Stimulated activated naive B cell treated with anti-CD40 and anti-IgM and Interleukin-4, amounts not matched to agents 10 μg/mL and 1 μg/mL and 100 μg/mL, for 72 hours (primary cell): Measurements from ENCODE around the gene RIMBP2.

Source experiments
- ATAC-seq, 2 donors: fragments of 150-1000 bp; cut with Tn5 transposase; replicated peaks; 2 replicates each; pipeline ENCODE4 v1.10.0; 2021; ENCODE audit warnings: moderate library complexity in 1 of 2
- DNase-seq: peaks from one replicate; pipeline ENCODE4 v3.0.0; 2021
- H3K27ac Mint-ChIP-seq: one replicate; pipeline ENCODE4 v1.8.0; 2022; ENCODE audit warnings: mild to moderate bottlenecking, mixed read lengths
- H3K27me3 Mint-ChIP-seq, 2 donors: one replicate each; pipeline ENCODE4 v1.8.0; 2022; ENCODE audit warnings: mixed read lengths in 2 of 2
- H3K36me3 Mint-ChIP-seq, 2 donors: one replicate each; pipeline ENCODE4 v1.8.0; 2022; ENCODE audit warnings: mixed read lengths in 2 of 2, mild to moderate bottlenecking in 1 of 2
- H3K4me1 Mint-ChIP-seq, 2 donors: one replicate each; pipeline ENCODE4 v1.8.0; 2022; ENCODE audit warnings: mixed read lengths in 2 of 2, mild to moderate bottlenecking in 1 of 2
- H3K4me3 Mint-ChIP-seq, 2 donors: one replicate each; pipeline ENCODE4 v1.8.0; 2022; ENCODE audit warnings: mild to moderate bottlenecking in 2 of 2, mixed read lengths in 2 of 2, moderate library complexity in 1 of 2
- H3K9me3 Mint-ChIP-seq, 2 donors: one replicate each; pipeline ENCODE4 v1.8.0; 2022; ENCODE audit warnings: mixed read lengths in 2 of 2, mild to moderate bottlenecking in 1 of 2

The RIMBP2 gene

DNA sequence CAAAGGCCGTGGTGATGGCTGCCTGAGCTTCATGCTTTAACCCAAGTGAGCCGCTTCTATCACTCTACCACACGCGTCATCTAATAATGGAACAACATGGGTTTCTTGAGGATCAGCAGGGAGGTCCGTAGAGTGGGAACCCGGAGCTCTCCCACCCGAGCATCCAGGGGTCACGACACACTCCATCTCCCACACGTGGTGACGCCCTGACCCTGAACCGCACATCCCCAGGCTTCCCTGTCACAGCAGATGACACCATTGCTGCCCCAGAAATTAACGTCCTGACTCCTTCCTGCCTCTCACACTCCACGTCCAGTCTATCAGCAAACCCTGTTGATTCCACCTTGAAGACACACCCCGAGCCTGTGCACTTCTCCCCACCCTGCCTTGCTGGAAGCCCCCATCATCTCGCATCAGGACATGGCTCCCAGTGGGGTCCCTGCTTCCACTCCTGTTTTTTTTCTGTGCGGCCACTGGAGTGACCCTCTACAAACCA, 215.2 kb downstream of the RIMBP2 start:
- ATAC-seq (no peak), DNase-seq (no peak)
- Mint-ChIP-seq H3K4me1 (no peaks in the 10 kb centered on the region), H3K9me3 (peaks cover 3 to 9% of the 10 kb centered on the region in 2 donors), H3K27me3 (no peaks in the 10 kb centered on the region), H3K27ac (no peak overlapping the region), H3K4me3 (no peak overlapping the region), H3K36me3 (no peaks in the 10 kb centered on the region)

DNA sequence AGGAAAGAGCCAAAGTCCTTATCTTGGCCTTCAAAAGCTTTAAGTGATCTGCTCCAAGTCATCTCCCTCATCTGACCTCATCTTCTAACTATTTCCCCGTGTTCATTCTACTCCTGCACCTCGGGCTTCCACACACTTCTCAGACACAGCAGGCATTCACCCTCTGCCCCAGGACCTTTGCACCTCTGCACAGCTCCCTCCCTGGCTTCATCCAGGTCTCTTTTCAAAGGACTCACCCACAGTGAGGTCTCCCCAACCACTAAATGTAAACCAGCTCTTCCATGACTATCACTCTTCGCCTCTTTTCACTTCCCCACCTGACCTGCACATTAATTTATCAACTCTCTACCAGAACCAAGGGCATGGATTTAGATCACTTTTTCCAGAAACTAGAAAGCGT, 216.6 kb downstream of the RIMBP2 start:
- no peaks in the 10 kb centered on the region for H3K36me3 Mint-ChIP-seq
- DNase-seq (no peak), ATAC-seq (no peak)
- no peaks in the 10 kb centered on the region for H3K4me1 Mint-ChIP-seq
- peaks cover 3 to 9% of the 10 kb centered on the region in 2 donors for H3K9me3 Mint-ChIP-seq
- H3K4me3 Mint-ChIP-seq, result no peak overlapping the region
- H3K27me3 Mint-ChIP-seq, result no peaks in the 10 kb centered on the region
- no peak overlapping the region for H3K27ac Mint-ChIP-seq

DNA sequence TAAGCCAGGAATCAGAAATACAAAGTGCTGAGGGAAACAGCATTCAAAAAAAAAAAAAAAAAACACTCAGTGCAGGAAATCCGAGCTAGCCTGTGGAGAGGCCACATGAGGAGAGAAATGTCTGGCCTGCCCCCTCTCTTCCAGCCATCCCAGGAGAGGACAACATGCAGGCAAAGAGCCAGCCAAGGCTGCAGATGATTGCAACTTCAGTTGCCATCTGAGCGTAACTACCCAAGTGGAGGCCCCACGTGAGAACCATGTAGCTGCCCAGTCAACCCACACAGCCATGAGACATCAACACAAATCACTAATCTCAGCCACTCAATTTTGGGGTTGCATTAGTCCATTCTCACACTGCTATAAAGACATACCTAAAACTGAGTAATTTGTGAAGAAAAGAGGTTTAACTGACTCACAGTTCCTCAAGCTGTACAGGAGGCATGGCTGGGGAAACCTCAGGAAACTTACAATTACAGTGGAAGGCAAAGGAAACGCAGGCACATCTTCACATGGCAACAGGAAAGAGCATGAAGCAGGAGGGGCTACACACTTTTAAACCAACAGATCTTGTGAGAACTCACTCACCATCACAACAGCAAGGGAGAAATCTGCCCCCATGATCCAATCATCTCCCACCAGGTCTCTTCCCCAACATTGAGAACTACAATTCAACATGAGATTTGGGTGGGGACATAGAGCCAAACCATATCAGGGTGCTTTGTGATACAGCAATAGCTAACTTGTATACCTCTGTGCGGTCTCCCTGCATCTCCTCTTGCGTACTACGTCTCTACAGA, 217.3 kb downstream of the RIMBP2 start:
- no peak overlapping the region for H3K27ac Mint-ChIP-seq

DNA sequence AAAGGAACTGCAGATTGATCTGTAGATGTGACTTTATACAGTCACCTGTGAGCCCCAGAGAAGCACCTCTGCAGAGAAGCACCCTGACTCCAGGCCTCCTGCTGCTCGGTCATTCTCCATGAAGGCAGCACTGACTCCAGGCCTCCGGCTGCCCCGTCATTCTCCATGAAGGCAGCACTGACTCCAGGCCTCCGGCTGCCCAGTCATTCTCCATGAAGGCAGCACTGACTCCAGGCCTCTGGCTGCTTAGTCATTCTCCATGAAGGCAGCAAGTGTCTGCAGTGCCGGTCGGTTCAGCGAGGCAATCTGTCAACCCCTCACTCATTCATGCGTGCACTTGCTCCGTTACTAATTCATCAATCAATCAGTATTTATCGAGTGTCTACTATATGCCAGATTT, 218.1 kb downstream of the RIMBP2 start:
- H3K4me3 Mint-ChIP-seq, result no peak overlapping the region
- peaks cover 3 to 9% of the 10 kb centered on the region in 2 donors for H3K9me3 Mint-ChIP-seq
- no peaks in the 10 kb centered on the region for H3K4me1 Mint-ChIP-seq
- H3K27me3 Mint-ChIP-seq, result no peaks in the 10 kb centered on the region
- DNase-seq (no peak), ATAC-seq (no peak)
- H3K36me3 Mint-ChIP-seq, result no peaks in the 10 kb centered on the region
- no peak overlapping the region for H3K27ac Mint-ChIP-seq

More for the DNA sequence above, 217.3 kb downstream of the RIMBP2 start:
- no peak for DNase-seq
- no peaks in the 10 kb centered on the region for H3K27me3 Mint-ChIP-seq
- H3K4me3 Mint-ChIP-seq, result no peak overlapping the region
- no peak for ATAC-seq
- H3K36me3 Mint-ChIP-seq, result no peaks in the 10 kb centered on the region
- no peaks in the 10 kb centered on the region for H3K4me1 Mint-ChIP-seq
- H3K9me3 Mint-ChIP-seq, result peaks cover 3 to 9% of the 10 kb centered on the region in 2 donors

DNA sequence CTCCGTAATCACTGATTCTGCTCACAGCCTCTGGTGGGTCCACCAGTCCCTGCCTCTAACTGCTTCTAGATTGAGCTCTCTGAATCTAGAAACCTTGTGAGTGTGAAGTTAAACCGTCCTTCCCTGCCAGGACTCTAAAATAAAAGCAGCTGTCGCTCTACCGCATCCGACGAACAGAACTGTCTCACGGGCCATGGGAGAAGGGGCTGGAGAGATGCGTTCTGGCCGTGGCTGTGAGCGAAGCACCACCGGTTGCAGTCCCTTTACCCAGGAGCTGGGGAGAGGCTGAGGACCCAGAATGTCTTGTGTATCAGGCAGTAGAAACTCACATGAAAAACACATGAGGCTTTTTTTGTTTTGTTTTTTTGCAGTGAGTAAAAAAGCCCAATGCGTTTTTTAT, 218.8 kb downstream of the RIMBP2 start:
- H3K27ac Mint-ChIP-seq, result no peak overlapping the region
- H3K4me3 Mint-ChIP-seq, result no peak overlapping the region
- H3K36me3 Mint-ChIP-seq, result no peaks in the 10 kb centered on the region
- H3K4me1 Mint-ChIP-seq, result no peaks in the 10 kb centered on the region
- peaks cover 3 to 9% of the 10 kb centered on the region in 2 donors for H3K9me3 Mint-ChIP-seq
- no peaks in the 10 kb centered on the region for H3K27me3 Mint-ChIP-seq
- DNase-seq, result no peak
- ATAC-seq, result no peak

DNA sequence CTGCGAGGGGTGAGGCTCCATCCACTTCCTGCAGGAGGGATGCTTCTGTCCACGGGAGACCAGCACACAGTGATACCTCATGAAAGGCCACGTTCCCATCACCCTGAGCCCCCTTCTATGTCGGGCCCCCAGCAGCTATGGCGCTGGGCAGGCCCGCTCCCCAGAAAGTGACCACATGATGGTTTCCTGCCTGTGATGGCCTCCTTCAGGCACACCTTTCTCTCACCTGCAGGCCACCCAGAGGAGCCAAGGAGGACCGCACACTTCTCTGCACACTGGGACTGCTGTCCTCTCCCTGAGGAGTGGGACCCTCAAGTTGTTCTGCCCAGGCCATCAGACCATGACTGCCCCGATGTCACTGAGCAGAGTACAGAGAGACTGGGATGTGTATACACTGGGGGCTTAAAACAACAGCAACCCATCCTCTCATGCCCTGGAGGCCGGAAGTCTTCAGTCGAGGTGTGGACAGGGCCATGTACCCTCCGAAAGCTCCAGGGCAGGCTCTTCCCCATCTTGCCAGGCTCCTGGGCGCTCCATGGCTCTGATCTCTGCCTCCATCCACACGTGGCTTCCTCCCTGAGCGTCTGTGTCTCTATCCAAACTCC, 219.5 kb downstream of the RIMBP2 start:
- peaks cover 3 to 9% of the 10 kb centered on the region in 2 donors for H3K9me3 Mint-ChIP-seq
- H3K4me1 Mint-ChIP-seq, result no peaks in the 10 kb centered on the region
- ATAC-seq (no peak), DNase-seq (no peak)
- H3K27ac Mint-ChIP-seq, result no peak overlapping the region
- no peak overlapping the region for H3K4me3 Mint-ChIP-seq
- H3K27me3 Mint-ChIP-seq, result no peaks in the 10 kb centered on the region
- H3K36me3 Mint-ChIP-seq, result no peaks in the 10 kb centered on the region

DNA sequence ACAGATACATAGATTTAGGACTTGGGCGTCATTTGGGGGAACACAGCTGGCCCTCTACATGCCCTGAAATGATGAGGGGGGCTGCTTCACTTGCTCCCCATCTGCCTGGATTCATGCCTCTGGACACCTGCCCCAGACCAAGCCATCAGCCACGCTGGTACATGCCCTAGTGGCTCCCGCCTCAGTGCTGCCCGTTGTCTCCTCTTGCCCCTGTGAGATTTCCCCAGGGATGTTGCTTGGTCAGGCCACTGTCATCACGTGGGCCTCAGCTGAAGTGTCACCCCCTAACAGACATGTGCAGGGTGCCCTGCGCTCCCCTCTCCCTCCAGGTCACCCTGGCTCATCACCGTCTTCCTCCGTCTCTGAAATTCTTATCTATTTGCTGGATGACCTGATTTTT, 220.9 kb downstream of the RIMBP2 start:
- no peak overlapping the region for H3K27ac Mint-ChIP-seq
- H3K4me3 Mint-ChIP-seq, result no peak overlapping the region
- no peaks in the 10 kb centered on the region for H3K27me3 Mint-ChIP-seq
- ATAC-seq (no peak), DNase-seq (no peak)
- H3K4me1 Mint-ChIP-seq, result no peaks in the 10 kb centered on the region
- H3K36me3 Mint-ChIP-seq, result no peaks in the 10 kb centered on the region
- H3K9me3 Mint-ChIP-seq, result peaks cover 3 to 4% of the 10 kb centered on the region in 2 donors

DNA sequence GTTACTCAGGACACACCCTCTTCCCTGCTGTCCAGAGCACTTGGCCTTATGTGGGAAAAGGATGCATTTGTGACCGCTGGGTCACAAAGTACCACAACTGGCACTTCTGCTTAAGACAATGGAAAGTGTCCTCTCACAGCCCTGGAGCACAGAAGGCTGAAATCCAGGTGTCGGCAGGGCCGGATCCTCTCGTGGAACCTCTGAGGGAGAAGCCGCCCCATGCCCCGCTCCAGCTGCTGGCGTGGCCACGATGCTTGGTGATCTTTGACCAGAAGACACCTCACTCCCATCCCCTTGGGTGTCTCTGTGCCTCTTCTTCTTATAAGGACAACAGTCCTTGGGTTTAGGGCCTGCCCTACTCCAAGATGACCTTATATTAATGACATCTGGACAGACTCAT, 221.4 kb downstream of the RIMBP2 start:
- no peak for ATAC-seq
- no peak overlapping the region for H3K27ac Mint-ChIP-seq
- no peaks in the 10 kb centered on the region for H3K27me3 Mint-ChIP-seq
- H3K9me3 Mint-ChIP-seq, result peaks cover 3 to 4% of the 10 kb centered on the region in 2 donors
- no peak for DNase-seq
- no peak overlapping the region for H3K4me3 Mint-ChIP-seq
- no peaks in the 10 kb centered on the region for H3K4me1 Mint-ChIP-seq
- H3K36me3 Mint-ChIP-seq, result no peaks in the 10 kb centered on the region

DNA sequence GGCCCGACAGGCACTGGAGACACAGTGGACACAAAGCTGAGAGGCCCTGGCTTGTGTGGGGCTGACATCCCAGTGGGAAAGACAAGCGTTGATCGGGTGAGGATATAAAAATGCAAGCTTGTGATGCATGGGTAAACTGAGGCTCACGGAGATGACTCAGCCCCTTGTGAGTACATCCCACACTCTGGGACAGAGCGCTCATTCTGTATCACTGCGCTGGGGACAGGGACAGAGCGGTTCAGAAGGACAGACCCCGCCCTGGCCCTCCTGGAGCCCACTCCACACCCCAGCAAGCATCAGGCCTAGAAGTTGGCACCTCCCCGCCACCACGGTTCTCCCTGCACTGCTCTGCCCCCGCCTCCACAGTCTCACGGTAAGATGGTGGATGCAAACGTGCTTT, 222.1 kb downstream of the RIMBP2 start:
- no peak overlapping the region for H3K27ac Mint-ChIP-seq
- H3K4me1 Mint-ChIP-seq, result no peaks in the 10 kb centered on the region
- DNase-seq (no peak), ATAC-seq (no peak)
- no peaks in the 10 kb centered on the region for H3K36me3 Mint-ChIP-seq
- H3K27me3 Mint-ChIP-seq, result no peaks in the 10 kb centered on the region
- no peak overlapping the region for H3K4me3 Mint-ChIP-seq
- H3K9me3 Mint-ChIP-seq, result no peaks in the 10 kb centered on the region

DNA sequence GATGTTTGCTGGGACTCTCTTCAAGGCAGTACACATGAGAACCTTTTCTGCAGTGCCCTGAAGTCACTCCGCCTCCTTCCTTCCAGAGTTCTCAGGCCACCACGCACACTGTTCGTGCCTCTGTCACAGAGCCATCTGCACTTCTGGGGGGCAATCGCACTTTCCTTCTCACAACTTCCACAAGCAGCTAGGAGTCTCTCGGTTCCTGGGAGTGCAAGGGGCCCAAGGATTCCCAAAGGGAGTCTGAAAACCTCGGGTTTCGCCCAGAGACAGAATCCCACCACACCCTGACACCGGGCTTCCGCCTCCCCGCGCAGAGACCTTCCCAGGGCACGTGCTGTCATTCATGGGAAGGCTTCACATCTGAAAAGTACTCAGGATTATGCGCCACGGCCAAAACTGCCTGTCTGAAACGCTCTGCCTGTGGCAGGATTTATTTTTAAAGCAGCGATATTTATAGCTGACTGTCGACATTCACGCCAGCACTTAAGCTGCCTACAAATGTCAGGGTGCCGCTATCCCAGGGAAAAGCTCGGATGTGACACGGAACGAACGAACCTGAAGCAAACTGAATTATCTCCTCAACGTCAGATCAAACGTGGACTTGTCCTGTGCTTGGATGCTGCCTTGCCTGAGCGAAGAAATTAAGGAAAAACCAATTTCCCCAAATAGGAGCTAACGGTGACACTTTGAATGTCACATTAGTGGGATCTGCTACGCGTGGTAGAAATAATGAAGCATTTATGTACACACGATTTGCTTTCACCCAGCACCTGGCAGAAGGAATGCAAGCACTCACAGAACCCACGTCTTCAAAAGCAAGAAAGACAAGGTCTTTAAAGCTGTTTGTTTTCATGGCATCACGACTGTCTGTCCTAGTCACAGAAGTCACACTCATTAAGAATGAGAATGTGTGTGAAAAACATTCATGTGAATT, 224.4 kb downstream of the RIMBP2 start:
- Mint-ChIP-seq H3K27me3 (no peaks in the 10 kb centered on the region), H3K36me3 (no peaks in the 10 kb centered on the region), H3K9me3 (no peaks in the 10 kb centered on the region), H3K27ac (no peak overlapping the region), H3K4me1 (no peaks in the 10 kb centered on the region), H3K4me3 (no peak overlapping the region)
- no peak for ATAC-seq
- no peak for DNase-seq

DNA sequence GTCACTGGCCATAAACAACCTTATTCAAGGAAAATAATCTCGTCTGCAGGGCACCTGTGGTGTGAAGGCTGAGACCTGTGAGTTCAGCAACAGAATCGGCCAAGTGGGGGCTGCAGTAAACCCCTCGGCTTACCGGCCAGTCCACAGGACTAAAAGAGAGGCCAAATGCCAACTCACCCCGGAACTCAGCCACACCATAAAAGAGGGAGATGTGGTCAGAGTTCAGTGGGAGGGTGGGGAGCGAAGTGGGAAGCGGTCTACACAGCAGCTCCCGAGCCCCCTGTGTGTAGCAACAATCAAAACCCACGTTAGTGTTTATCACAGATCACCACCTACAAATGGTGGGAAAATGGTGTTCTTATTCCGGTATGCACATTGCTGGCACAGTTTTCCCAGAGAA, 225.4 kb downstream of the RIMBP2 start:
- H3K27ac Mint-ChIP-seq, result no peak overlapping the region
- no peaks in the 10 kb centered on the region for H3K36me3 Mint-ChIP-seq
- no peak overlapping the region for H3K4me3 Mint-ChIP-seq
- ATAC-seq (no peak), DNase-seq (no peak)
- no peaks in the 10 kb centered on the region for H3K27me3 Mint-ChIP-seq
- H3K9me3 Mint-ChIP-seq, result no peaks in the 10 kb centered on the region
- H3K4me1 Mint-ChIP-seq, result no peaks in the 10 kb centered on the region

DNA sequence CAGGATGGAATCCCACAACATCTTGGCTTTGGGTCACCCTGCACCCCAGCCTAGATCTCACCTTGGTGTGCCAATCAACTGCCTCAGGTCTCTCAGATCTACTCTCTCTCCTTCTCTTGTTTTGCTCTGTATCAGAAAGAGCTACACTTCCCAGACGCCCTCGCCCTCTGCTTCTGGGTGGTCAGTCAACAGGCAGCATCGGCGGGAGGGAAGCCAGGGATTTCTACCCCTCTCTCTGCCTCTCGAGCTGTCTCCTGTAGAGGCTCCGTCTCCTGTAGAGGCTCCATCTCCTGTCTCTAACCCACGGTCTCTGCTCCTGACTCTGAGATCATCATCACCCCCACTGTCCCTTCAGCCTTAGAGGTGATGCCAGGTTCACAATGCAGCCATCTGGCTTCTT, 226.8 kb downstream of the RIMBP2 start:
- DNase-seq, result no peak
- no peak overlapping the region for H3K4me3 Mint-ChIP-seq
- no peaks in the 10 kb centered on the region for H3K4me1 Mint-ChIP-seq
- H3K36me3 Mint-ChIP-seq, result no peaks in the 10 kb centered on the region
- ATAC-seq, result no peak
- peaks cover 0 to 3% of the 10 kb centered on the region in 2 donors for H3K27me3 Mint-ChIP-seq
- H3K9me3 Mint-ChIP-seq, result no peaks in the 10 kb centered on the region
- H3K27ac Mint-ChIP-seq, result no peak overlapping the region

DNA sequence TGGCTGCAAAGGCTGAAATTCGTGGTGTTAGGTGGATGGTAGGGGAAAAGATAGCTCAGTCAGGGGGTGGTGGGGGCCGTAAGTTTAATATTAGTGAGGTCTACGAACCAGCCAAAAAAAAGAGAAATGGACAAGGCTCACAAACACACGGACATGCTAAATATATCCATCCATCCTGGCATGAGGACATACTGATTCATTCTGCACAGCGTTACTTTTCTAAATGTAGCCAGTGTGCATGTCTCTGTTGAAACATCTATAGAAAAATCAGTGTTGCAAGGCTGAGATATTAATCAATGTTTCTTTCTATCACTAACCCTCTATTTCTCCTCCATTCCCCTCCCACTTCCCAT, 227.8 kb downstream of the RIMBP2 start:
- DNase-seq (no peak), ATAC-seq (no peak)
- Mint-ChIP-seq H3K9me3 (no peaks in the 10 kb centered on the region), H3K4me1 (no peaks in the 10 kb centered on the region), H3K27ac (no peak overlapping the region), H3K27me3 (peaks cover 0 to 5% of the 10 kb centered on the region in 2 donors), H3K36me3 (no peaks in the 10 kb centered on the region), H3K4me3 (no peak overlapping the region)

DNA sequence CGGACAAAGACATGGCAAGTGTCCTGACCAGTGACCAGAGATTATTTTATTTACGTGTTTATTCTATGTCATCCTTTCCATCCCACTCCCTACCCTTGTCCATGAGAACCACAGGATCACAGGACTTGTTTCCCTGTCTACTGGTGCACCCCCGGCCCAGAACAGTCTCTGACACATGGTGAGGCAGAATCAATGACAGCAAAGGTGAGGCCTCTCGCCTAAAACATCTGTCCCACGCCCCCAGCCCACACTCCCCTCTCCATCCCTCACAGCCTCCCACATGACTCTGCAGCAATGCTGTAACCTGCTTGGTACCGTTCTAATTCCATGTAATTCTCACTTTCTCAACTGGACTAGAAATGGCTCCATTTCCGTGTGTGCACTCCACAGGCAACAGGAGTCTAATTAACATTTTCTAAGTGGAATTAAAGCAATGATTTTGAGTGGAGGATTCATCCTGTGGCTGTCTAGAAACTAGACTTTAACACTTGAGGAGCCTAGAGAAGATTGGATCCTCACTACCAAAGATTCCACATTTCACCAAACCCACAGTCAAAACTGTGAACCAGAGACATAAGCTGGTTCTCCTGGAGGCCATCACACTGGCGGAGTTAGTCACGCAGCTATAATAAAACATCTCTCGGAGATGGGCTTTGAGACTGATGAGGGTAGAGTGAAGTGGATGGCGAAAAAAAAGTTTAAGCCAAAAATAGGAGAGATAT, 228.3 kb downstream of the RIMBP2 start:
- Mint-ChIP-seq H3K4me1 (no peaks in the 10 kb centered on the region), H3K27me3 (peaks cover 0 to 5% of the 10 kb centered on the region in 2 donors), H3K36me3 (no peaks in the 10 kb centered on the region), H3K9me3 (no peaks in the 10 kb centered on the region), H3K27ac (no peak overlapping the region), H3K4me3 (no peak overlapping the region)
- DNase-seq (no peak), ATAC-seq (no peak)
